Large intestine (tissue), 12 donors: ENCODE data around the gene NCCRP1. TPM values are rescaled to one million over a fixed set of nuclear protein-coding genes. Genes with fewer than 3 reads are reported as not detected.

Experiments used
- DNase-seq, 2 donors: peaks; one replicate each; pipeline versions ENCODE4 v3.0.0 to v3.0.0-alpha.2; 2013
- H3K27ac ChIP-seq: one replicate; pipeline ENCODE4 v1.5.1; 2013; ENCODE audit warnings: low read length
- H3K27me3 ChIP-seq: 2 replicates; pipeline ENCODE4 v1.6.1; 2013; ENCODE audit warnings: low read length; ENCODE audit not compliant: control insufficient read depth, insufficient read depth
- H3K36me3 ChIP-seq: 2 replicates; pipeline ENCODE4 v1.6.1; 2013; ENCODE audit warnings: low read length; ENCODE audit not compliant: control insufficient read depth, insufficient read depth
- H3K4me1 ChIP-seq: one replicate; pipeline ENCODE4 v1.6.1; 2013; ENCODE audit warnings: low read length; ENCODE audit not compliant: control insufficient read depth, insufficient read depth
- H3K4me3 ChIP-seq: one replicate; pipeline ENCODE4 v1.5.1; 2013; ENCODE audit warnings: low read length
- H3K9me3 ChIP-seq: one replicate; pipeline ENCODE4 v1.6.1; 2013; ENCODE audit warnings: mild to moderate bottlenecking, low read depth, low read length, moderate library complexity; ENCODE audit not compliant: control insufficient read depth
- WGBS: methylation state at CpG from one replicate; pipeline ENCODE4 v1.1.5; 2013; ENCODE audit warnings: low lambda C conversion rate; ENCODE audit not compliant: insufficient coverage; 5-methylcytosine and 5-hydroxymethylcytosine counted together
- long read RNA-seq, 11 donors: transcript quantifications; one replicate each; lab custom pipeline, GENCODE V29; 2026
- polyA plus RNA-seq: library from polyadenylated mRNA; unstranded; fragments of 120-200 nt; gene quantifications from one replicate; pipeline ENCODE4 v1.2.1, GENCODE V29; 2013

NCCRP1 gene
- 0.33 TPM for polyA plus RNA-seq
- long read RNA-seq, donor 1: 0 reads
- long read RNA-seq, donor 2: 0 reads
- long read RNA-seq, donor 3: 0 reads
- long read RNA-seq, donor 4: 0 reads
- long read RNA-seq, donor 5: 0 reads
- long read RNA-seq, donor 6: 0 reads
- long read RNA-seq, donor 7: 0 reads
- long read RNA-seq, donor 8, partial matches to known transcripts: 0 of 1 reads
- long read RNA-seq, donor 8, other reads (novel, unspliced or antisense): 0 of 1 reads
- long read RNA-seq, donor 9: 0 reads
- long read RNA-seq, donor 10: 0 reads
- long read RNA-seq, donor 11: 0 reads

GRCh38 chr19:39196860-39197562 lies at the start of gene NCCRP1:
TSS of gene NCCRP1 (plus strand) at chr19:39196964. CDS start at chr19:39196983, 19 bp downstream.
- WGBS: 10% methylated on average over 2 of the region's 51 CpGs
- H3K4me3 ChIP-seq: no peak within 1 kb of the TSS
- no peak for DNase-seq

GRCh38 chr19:39147480-39147879 lies 49.3 kb upstream of the NCCRP1 start:
- Histone ChIP-seq H3K36me3 (peaks cover 6% of the 10 kb centered on the region), H3K27ac (no peak overlapping the region), H3K9me3 (no peaks in the 10 kb centered on the region), H3K4me1 (peaks cover 49% of the 10 kb centered on the region), H3K27me3 (no peaks in the 10 kb centered on the region), H3K4me3 (no peak overlapping the region)
- 100% methylated on average over 2 of the region's 3 CpGs for WGBS
- no peak for DNase-seq

More at GRCh38 chr19:39196860-39197562, at the start of gene NCCRP1:
- Histone ChIP-seq H3K27ac (no peak within 1 kb of the TSS), H3K4me1 (peaks cover 19% of the 10 kb centered on the region), H3K36me3 (no peaks in the 10 kb centered on the region), H3K27me3 (peaks cover 64% of the 10 kb centered on the region), H3K9me3 (peaks cover 3% of the 10 kb centered on the region)

GRCh38 chr19:39148939-39149529 lies 47.7 kb upstream of the NCCRP1 start:
- Histone ChIP-seq H3K4me1 (peaks cover 41% of the 10 kb centered on the region), H3K4me3 (no peak overlapping the region), H3K9me3 (no peaks in the 10 kb centered on the region), H3K27me3 (no peaks in the 10 kb centered on the region), H3K27ac (no peak overlapping the region), H3K36me3 (peaks cover 6% of the 10 kb centered on the region)
- WGBS: 100% methylated on average over 3 of the region's 10 CpGs
- no peak for DNase-seq

- Histone ChIP-seq H3K27ac (no peak overlapping the region), H3K9me3 (no peaks in the 10 kb centered on the region), H3K36me3 (peaks cover 6% of the 10 kb centered on the region), H3K4me1 (peaks cover 41% of the 10 kb centered on the region), H3K4me3 (no peak overlapping the region), H3K27me3 (no peaks in the 10 kb centered on the region)
- no peak for DNase-seq
- no CpG with 5 or more reads among the region's 8 CpGs for WGBS
Measured at GRCh38 chr19:39150235-39150634, 46.5 kb upstream of the NCCRP1 start.

GRCh38 chr19:39150807-39151600 lies 45.8 kb upstream of the NCCRP1 start:
- WGBS: no CpG with 5 or more reads among the region's 26 CpGs
- Histone ChIP-seq H3K9me3 (no peaks in the 10 kb centered on the region), H3K27ac (no peak overlapping the region), H3K36me3 (peaks cover 6% of the 10 kb centered on the region), H3K4me3 (no peak overlapping the region), H3K4me1 (peaks cover 43% of the 10 kb centered on the region), H3K27me3 (no peaks in the 10 kb centered on the region)
- DNase-seq: no peak

- H3K27ac ChIP-seq: no peak overlapping the region
- peaks cover 43% of the 10 kb centered on the region for H3K4me1 ChIP-seq
- whole genome bisulfite sequencing: no CpG with 5 or more reads among the region's 10 CpGs
- peaks cover 6% of the 10 kb centered on the region for H3K36me3 ChIP-seq
- H3K4me3 ChIP-seq: no peak overlapping the region
- no peaks in the 10 kb centered on the region for H3K27me3 ChIP-seq
- no peak for DNase-seq
- H3K9me3 ChIP-seq: no peaks in the 10 kb centered on the region
Measured at GRCh38 chr19:39152066-39152465, 44.7 kb upstream of the NCCRP1 start.

- Histone ChIP-seq H3K4me1 (peaks cover 63% of the 10 kb centered on the region), H3K36me3 (peaks cover 4% of the 10 kb centered on the region), H3K27ac (peak overlapping the region; percentile 59), H3K27me3 (no peaks in the 10 kb centered on the region), H3K4me3 (no peak overlapping the region), H3K9me3 (no peaks in the 10 kb centered on the region)
- DNase-seq: peak in 1 of 2 donors; percentile 55
- 60% methylated on average over 1 of the region's 13 CpGs for WGBS
Measured at GRCh38 chr19:39154100-39154628, 42.6 kb upstream of the NCCRP1 start.

GRCh38 chr19:39154629-39155100 lies 42.1 kb upstream of the NCCRP1 start:
- Histone ChIP-seq H3K4me3 (no peak overlapping the region), H3K36me3 (peaks cover 3% of the 10 kb centered on the region), H3K27ac (peak overlapping the region; percentile 59), H3K9me3 (no peaks in the 10 kb centered on the region), H3K27me3 (no peaks in the 10 kb centered on the region), H3K4me1 (peaks cover 63% of the 10 kb centered on the region)
- no CpG with 5 or more reads among the region's 11 CpGs for WGBS
- peak; percentile 63 to 67 for DNase-seq

- Histone ChIP-seq H3K36me3 (peaks cover 3% of the 10 kb centered on the region), H3K4me1 (peaks cover 66% of the 10 kb centered on the region), H3K9me3 (no peaks in the 10 kb centered on the region), H3K4me3 (no peak overlapping the region), H3K27ac (peak overlapping the region; percentile 59), H3K27me3 (no peaks in the 10 kb centered on the region)
- DNase-seq: peak in 1 of 2 donors; percentile 33
- WGBS: no CpG with 5 or more reads among the region's 11 CpGs
Measured at GRCh38 chr19:39155114-39155700, 41.6 kb upstream of the NCCRP1 start.
